ENCODE data around the gene KCTD3. TPM values are rescaled to one million over a fixed set of nuclear protein-coding genes. Genes with fewer than 3 reads are reported as not detected.

KCTD3 gene
- total RNA-seq, 1 donor from 2014 or later, result 70.5 TPM

- Mint-ChIP-seq H3K9me3 (ENCODE audit: low read depth) (peaks cover 7% of the 10 kb centered on the region), H3K4me1 (ENCODE audit: low read depth) (peaks cover 2% of the 10 kb centered on the region)
- TF ChIP-seq, protein P1, sequence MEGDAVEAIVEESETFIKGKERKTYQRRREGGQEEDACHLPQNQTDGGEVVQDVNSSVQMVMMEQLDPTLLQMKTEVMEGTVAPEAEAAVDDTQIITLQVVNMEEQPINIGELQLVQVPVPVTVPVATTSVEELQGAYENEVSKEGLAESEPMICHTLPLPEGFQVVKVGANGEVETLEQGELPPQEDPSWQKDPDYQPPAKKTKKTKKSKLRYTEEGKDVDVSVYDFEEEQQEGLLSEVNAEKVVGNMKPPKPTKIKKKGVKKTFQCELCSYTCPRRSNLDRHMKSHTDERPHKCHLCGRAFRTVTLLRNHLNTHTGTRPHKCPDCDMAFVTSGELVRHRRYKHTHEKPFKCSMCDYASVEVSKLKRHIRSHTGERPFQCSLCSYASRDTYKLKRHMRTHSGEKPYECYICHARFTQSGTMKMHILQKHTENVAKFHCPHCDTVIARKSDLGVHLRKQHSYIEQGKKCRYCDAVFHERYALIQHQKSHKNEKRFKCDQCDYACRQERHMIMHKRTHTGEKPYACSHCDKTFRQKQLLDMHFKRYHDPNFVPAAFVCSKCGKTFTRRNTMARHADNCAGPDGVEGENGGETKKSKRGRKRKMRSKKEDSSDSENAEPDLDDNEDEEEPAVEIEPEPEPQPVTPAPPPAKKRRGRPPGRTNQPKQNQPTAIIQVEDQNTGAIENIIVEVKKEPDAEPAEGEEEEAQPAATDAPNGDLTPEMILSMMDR (IDR thresholded peaks at IDR 0.05; ENCODE audit: unreplicated experiment), result no peak
Observed at GRCh38 chr1:215544566-215544965, 22.5 kb upstream of the KCTD3 start.

DNA sequence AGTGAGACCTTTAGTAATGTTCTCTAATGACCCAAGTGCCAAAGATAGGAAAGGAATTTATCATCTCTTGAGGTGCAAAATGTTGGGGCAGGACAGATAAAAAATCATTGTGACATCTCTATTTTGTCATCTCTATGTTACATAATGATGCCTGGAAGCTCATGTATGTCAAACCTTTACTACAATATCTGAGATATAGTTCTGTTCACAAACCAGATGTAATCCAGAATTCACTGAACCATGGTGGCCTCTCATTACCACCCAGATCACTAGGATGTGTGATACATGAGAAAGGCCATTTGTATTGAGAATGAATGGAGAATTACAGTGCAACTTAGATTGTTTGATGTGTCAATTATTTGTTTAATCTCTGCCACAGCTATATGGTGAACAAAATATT, 22.0 kb upstream of the KCTD3 start:
- no peaks in the 10 kb centered on the region for H3K27me3 Mint-ChIP-seq
- H3K27ac Mint-ChIP-seq, result no peak overlapping the region
- peaks cover 7% of the 10 kb centered on the region for H3K9me3 Mint-ChIP-seq (ENCODE audit: low read depth)
- no peak for DNase-seq (ENCODE audit: low spot score, unreplicated experiment)
- TF ChIP-seq, protein P1 (IDR thresholded peaks at IDR 0.05; ENCODE audit: unreplicated experiment), result no peak
- H3K4me1 Mint-ChIP-seq (ENCODE audit: low read depth), result peaks cover 2% of the 10 kb centered on the region
- H3K36me3 Mint-ChIP-seq (ENCODE audit: insufficient read depth), result no peaks in the 10 kb centered on the region
- no peak overlapping the region for H3K4me3 Mint-ChIP-seq (ENCODE audit: low read depth)

More at GRCh38 chr1:215544566-215544965, 22.5 kb upstream of the KCTD3 start:
- Mint-ChIP-seq H3K27ac (no peak overlapping the region), H3K27me3 (no peaks in the 10 kb centered on the region), H3K36me3 (ENCODE audit: insufficient read depth) (no peaks in the 10 kb centered on the region), H3K4me3 (ENCODE audit: low read depth) (no peak overlapping the region)
- no peak for DNase-seq (ENCODE audit: low spot score, unreplicated experiment)

DNA sequence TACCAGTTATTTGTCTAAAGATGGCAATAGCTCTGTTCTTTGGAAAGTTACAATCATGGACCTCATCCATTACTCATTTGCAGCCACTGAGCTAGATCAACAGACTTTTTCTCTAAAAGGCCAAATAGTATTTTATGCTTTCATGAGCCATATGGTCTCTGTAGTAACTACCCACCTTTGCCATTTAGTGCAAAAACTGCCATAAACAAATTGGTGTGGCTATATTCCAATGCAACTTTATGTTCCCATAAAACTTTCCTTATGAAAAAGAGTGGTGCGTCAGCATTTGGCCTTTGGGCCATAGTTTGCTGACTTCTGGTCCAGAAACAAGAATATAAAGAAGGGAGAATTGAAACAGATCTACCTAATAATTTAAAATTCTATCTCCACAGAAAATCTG, 20.1 kb upstream of the KCTD3 start:
- no peak overlapping the region for H3K4me3 Mint-ChIP-seq (ENCODE audit: low read depth)
- no peaks in the 10 kb centered on the region for H3K27me3 Mint-ChIP-seq
- TF ChIP-seq, protein P1 (IDR thresholded peaks at IDR 0.05; ENCODE audit: unreplicated experiment), result no peak
- H3K9me3 Mint-ChIP-seq (ENCODE audit: low read depth), result peaks cover 7% of the 10 kb centered on the region
- no peak for DNase-seq (ENCODE audit: low spot score, unreplicated experiment)
- no peaks in the 10 kb centered on the region for H3K4me1 Mint-ChIP-seq (ENCODE audit: low read depth)
- H3K27ac Mint-ChIP-seq, result no peak overlapping the region
- H3K36me3 Mint-ChIP-seq (ENCODE audit: insufficient read depth), result no peaks in the 10 kb centered on the region

DNA sequence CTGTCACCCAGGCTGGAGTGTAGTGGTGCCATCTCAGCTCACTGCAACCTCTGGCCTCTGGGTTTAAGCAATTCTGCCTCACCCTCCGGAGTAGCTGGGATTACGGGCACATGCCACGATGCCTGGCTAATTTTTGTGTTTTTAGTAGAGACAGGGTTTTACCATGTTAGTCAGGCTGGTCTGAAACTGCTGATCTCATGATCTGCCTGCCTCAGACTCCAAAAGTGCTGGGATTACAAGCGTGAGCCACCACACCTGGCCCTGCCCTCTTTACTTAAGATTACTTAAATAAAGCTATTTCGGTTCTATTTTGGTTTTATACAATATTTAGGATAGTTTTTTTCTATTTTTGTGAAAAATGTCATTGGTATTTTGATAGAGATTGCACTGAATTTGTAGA, 15.3 kb upstream of the KCTD3 start:
- H3K4me3 Mint-ChIP-seq (ENCODE audit: low read depth), result no peak overlapping the region
- H3K27ac Mint-ChIP-seq, result no peak overlapping the region
- H3K27me3 Mint-ChIP-seq, result no peaks in the 10 kb centered on the region
- TF ChIP-seq, protein P1 (IDR thresholded peaks at IDR 0.05; ENCODE audit: unreplicated experiment), result no peak
- peaks cover 17% of the 10 kb centered on the region for H3K9me3 Mint-ChIP-seq (ENCODE audit: low read depth)
- no peaks in the 10 kb centered on the region for H3K36me3 Mint-ChIP-seq (ENCODE audit: insufficient read depth)
- DNase-seq (ENCODE audit: low spot score, unreplicated experiment), result no peak
- H3K4me1 Mint-ChIP-seq (ENCODE audit: low read depth), result no peaks in the 10 kb centered on the region

DNA sequence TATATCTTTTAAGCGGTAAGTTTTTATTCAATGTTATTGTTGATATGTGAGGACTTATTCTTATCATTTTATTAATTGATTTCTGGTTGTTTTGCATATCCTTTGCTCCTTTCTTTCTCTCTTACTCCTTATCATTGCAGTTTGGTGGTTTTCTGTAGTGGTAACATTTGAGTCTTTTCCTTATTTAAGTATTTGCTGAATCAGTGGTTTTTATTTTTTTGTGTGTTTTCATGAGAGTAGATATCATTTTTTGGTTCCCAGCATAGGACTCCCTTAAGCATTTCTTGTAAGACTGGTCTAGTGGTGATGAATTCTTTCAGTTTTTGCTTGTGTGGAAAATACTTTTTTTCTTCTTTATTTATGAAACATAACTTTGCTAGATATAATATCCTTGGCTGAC, 12.2 kb upstream of the KCTD3 start:
- H3K36me3 Mint-ChIP-seq (ENCODE audit: insufficient read depth), result no peaks in the 10 kb centered on the region

More for the DNA sequence above, 12.2 kb upstream of the KCTD3 start:
- no peak for DNase-seq (ENCODE audit: low spot score, unreplicated experiment)
- H3K27me3 Mint-ChIP-seq, result no peaks in the 10 kb centered on the region
- peaks cover 9% of the 10 kb centered on the region for H3K4me1 Mint-ChIP-seq (ENCODE audit: low read depth)
- H3K4me3 Mint-ChIP-seq (ENCODE audit: low read depth), result no peak overlapping the region
- no peak overlapping the region for H3K27ac Mint-ChIP-seq
- TF ChIP-seq, protein P1 (IDR thresholded peaks at IDR 0.05; ENCODE audit: unreplicated experiment), result no peak
- peaks cover 17% of the 10 kb centered on the region for H3K9me3 Mint-ChIP-seq (ENCODE audit: low read depth)
